GM21529 (cell line): ENCODE data around the gene MAGI1.

Experiments
- ATAC-seq: cut with Tn5 transposase; IDR thresholded peaks from one replicate; pipeline ENCODE4 v1.9.1; 2021; ENCODE audit not compliant: unreplicated experiment

Gene MAGI1

GRCh38 chr3:65350801-65351476, 687.8 kb downstream of the MAGI1 start:
- ATAC-seq = no peak

- ATAC-seq = no peak
Observed at GRCh38 chr3:65348398-65348995, 690.2 kb downstream of the MAGI1 start.

GRCh38 chr3:65347166-65347565, 691.6 kb downstream of the MAGI1 start:
- ATAC-seq = no peak

- ATAC-seq = no peak
Observed at GRCh38 chr3:65344846-65345245, 693.9 kb downstream of the MAGI1 start.

GRCh38 chr3:65344444-65344843, 694.3 kb downstream of the MAGI1 start:
- no peak for ATAC-seq

- no peak for ATAC-seq
Observed at GRCh38 chr3:65343736-65344135, 695.0 kb downstream of the MAGI1 start.

- no peak for ATAC-seq
Observed at GRCh38 chr3:65343026-65343425, 695.7 kb downstream of the MAGI1 start.

- no peak for ATAC-seq
Observed at GRCh38 chr3:65342084-65342683, 696.5 kb downstream of the MAGI1 start.

- ATAC-seq = no peak
Observed at GRCh38 chr3:65339192-65339740, 699.5 kb downstream of the MAGI1 start.

- ATAC-seq = no peak
Observed at GRCh38 chr3:65338571-65338970, 700.1 kb downstream of the MAGI1 start.

- no peak for ATAC-seq
Observed at GRCh38 chr3:65335587-65335986, 703.1 kb downstream of the MAGI1 start.

GRCh38 chr3:65334045-65334665, 704.6 kb downstream of the MAGI1 start:
- no peak for ATAC-seq

GRCh38 chr3:65331730-65332129, 707.0 kb downstream of the MAGI1 start:
- ATAC-seq = no peak

- no peak for ATAC-seq
Observed at GRCh38 chr3:65330072-65330471, 708.6 kb downstream of the MAGI1 start.

- ATAC-seq = no peak
Observed at GRCh38 chr3:65328148-65328547, 710.6 kb downstream of the MAGI1 start.

GRCh38 chr3:65326574-65326973, 712.1 kb downstream of the MAGI1 start:
- no peak for ATAC-seq

- ATAC-seq = no peak
Observed at GRCh38 chr3:65322910-65323309, 715.8 kb downstream of the MAGI1 start.

GRCh38 chr3:65318231-65318630, 720.5 kb downstream of the MAGI1 start:
- no peak for ATAC-seq

GRCh38 chr3:65314916-65315315, 723.8 kb downstream of the MAGI1 start:
- ATAC-seq = no peak

- no peak for ATAC-seq
Observed at GRCh38 chr3:65314269-65314668, 724.4 kb downstream of the MAGI1 start.

- no peak for ATAC-seq
Observed at GRCh38 chr3:65313666-65314065, 725.1 kb downstream of the MAGI1 start.

GRCh38 chr3:65305836-65306235, 732.9 kb downstream of the MAGI1 start:
- ATAC-seq = no peak
